HL-60 (cell line): Measurements from ENCODE around the gene COPG1.
"Not testable (repeated sequence)": the region's sequence is repeated elsewhere in the genome, so short reads cannot be mapped to it uniquely, and the experiment has no call there.

Experiments
- DNase-seq, 2 experiments: peaks; one replicate each; pipeline ENCODE4 v3.0.0-alpha.2; 2010 to 2020; ENCODE audit warnings: low read depth in 1 of 2, low spot score in 1 of 2
- H3K27ac ChIP-seq: fragments of 250-450 bp; sonication (Bioruptor Pico); replicated peaks from 2 replicates; pipeline ENCODE4 v1.5.1; 2020; ENCODE audit warnings: mild to moderate bottlenecking, moderate library complexity
- H3K27me3 ChIP-seq: fragments of 250-450 bp; sonication (Bioruptor Pico); 2 replicates; pipeline ENCODE4 v1.5.1; 2021; ENCODE audit warnings: mild to moderate bottlenecking, moderate library complexity; ENCODE audit not compliant: insufficient read depth, poor library complexity, severe bottlenecking
- H3K4me3 ChIP-seq: replicated peaks from 2 replicates; pipeline ENCODE4 v1.5.1; 2011; ENCODE audit warnings: mild to moderate bottlenecking, control low read depth, low read length; ENCODE audit not compliant: insufficient read depth
- CTCF ChIP-seq: IDR thresholded peaks from one replicate; pipeline ENCODE4 v1.5.1; 2011; ENCODE audit warnings: low read length, control low read depth, inconsistent platforms; ENCODE audit not compliant: insufficient read depth
- GABPA ChIP-seq: IDR thresholded peaks from 2 replicates; pipeline ENCODE4 v1.6.1; 2012; ENCODE audit warnings: low read depth
- POLR2AphosphoS5 ChIP-seq: IDR thresholded peaks from 2 replicates; pipeline ENCODE4 v1.6.1; 2012; ENCODE audit warnings: low read depth
- REST ChIP-seq: IDR thresholded peaks from 2 replicates; pipeline ENCODE4 v1.6.1; 2012; ENCODE audit warnings: low read depth; ENCODE audit not compliant: insufficient replicate concordance
- SPI1 ChIP-seq: IDR thresholded peaks from 2 replicates; pipeline ENCODE4 v1.6.1; 2012; ENCODE audit warnings: low read depth, mild to moderate bottlenecking, borderline replicate concordance

The COPG1 gene

GRCh38 chr3:129260606-129261005 lies 11.2 kb downstream of the COPG1 start:
- no peak for DNase-seq
- no peak for TF ChIP-seq SPI1
- TF ChIP-seq POLR2AphosphoS5: no peak
- no peak for TF ChIP-seq CTCF
- TF ChIP-seq GABPA: no peak
- TF ChIP-seq REST: no peak
- no peak overlapping the region for H3K4me3 ChIP-seq
- H3K27me3 ChIP-seq: no peaks in the 10 kb centered on the region
- H3K27ac ChIP-seq: no peak overlapping the region

DNA sequence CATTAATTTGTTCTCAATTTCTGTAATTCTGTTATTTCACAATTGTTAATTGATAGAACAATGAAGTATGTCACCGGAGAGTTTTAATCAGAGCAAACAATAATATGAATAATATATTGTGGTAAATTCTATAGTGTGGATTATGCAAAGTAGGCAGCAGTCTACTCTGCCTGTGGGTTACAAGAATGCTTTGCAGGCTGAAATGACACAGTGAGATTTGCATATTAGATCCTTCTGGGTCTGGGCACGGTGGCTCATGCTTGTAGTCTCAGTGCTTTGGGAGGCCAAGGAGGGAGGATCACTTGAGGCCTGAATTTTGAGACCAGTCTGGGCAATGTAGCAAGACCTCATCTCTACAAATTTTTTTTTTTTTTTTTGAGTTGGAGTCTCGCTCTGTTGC lies 12.5 kb downstream of the COPG1 start:
- DNase-seq: no peak
- no peaks in the 10 kb centered on the region for H3K27me3 ChIP-seq
- no peak overlapping the region for H3K4me3 ChIP-seq
- no peak overlapping the region for H3K27ac ChIP-seq
- no peak for TF ChIP-seq CTCF
- TF ChIP-seq POLR2AphosphoS5: no peak
- TF ChIP-seq REST: no peak
- TF ChIP-seq GABPA: no peak
- no peak for TF ChIP-seq SPI1

DNA sequence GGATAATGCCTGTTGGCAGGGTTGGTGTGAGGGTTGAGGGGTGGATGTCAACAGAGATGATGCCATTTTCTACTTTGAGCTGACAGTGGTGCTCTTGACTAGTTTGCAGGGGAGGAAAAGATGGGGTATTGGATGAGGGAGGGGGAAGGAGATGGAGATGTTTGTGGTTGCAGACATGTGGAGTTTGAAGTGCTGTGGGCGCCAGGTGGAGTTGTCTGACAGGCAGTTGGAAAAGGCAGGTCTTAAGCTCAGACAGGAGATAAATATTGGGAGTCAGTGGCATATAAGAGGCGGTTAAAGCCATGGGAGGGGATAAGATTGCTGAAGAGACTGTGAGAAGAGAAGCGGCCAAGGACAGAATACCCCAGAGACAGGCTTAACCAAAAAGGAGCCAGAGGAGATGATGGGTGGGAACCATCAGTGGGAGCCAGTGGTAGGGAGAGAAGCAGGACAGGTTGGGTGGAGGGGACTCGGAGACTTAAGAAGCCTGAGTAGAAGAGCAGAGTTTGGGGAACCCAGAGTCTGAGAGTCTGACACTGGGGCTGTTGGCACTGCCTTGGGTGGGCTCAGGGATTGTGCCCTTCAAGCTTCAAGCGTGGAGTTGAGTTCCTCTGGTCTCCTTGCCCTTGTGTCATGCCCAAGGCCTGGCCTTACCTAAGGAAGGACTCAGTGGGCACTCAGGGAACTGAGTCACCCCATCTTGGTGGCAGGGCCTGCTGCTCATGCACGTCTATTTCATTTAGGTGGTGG lies 13.9 kb downstream of the COPG1 start:
- Histone ChIP-seq H3K27me3 (no peaks in the 10 kb centered on the region), H3K27ac (no peak overlapping the region), H3K4me3 (no peak overlapping the region)
- no peak for DNase-seq
- TF ChIP-seq GABPA (no peak), CTCF (no peak), SPI1 (no peak), POLR2AphosphoS5 (no peak), REST (no peak)

GRCh38 chr3:129264994-129265393 lies 15.6 kb downstream of the COPG1 start:
- not testable (repeated sequence) for H3K4me3 ChIP-seq, H3K27ac ChIP-seq, H3K27me3 ChIP-seq, DNase-seq
